Embryonic facial prominence (tissue), 1 donor: ENCODE data around the gene PACRG.
"Not testable (repeated sequence)": the region's sequence is repeated elsewhere in the genome, so short reads cannot be mapped to it uniquely, and the experiment has no call there.

Experiments
- DNase-seq: peaks from one replicate; pipeline ENCODE4 v3.0.0-alpha.2; 2016; ENCODE audit errors: extremely low spot score

The PACRG gene

DNA sequence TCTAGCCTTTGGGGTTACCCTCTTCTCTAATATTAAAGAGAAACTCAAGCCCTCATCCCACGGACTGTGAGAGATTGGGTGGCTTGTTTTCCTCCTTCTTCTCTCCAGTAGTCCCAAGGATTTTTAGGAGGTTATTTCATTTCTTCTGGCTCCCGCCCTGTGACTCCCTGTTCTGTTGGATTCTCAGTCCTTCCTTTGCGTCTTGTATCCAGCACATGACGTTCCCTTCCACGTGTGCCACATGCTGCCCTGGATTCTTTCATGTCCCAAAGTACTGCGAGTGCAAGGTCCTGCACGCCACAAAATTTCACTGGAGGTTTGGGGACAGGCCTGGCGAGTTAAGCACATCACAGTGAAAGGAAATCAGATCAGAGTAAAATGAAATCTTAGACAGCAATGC, 213.4 kb downstream of the PACRG start:
- no peak for DNase-seq

DNA sequence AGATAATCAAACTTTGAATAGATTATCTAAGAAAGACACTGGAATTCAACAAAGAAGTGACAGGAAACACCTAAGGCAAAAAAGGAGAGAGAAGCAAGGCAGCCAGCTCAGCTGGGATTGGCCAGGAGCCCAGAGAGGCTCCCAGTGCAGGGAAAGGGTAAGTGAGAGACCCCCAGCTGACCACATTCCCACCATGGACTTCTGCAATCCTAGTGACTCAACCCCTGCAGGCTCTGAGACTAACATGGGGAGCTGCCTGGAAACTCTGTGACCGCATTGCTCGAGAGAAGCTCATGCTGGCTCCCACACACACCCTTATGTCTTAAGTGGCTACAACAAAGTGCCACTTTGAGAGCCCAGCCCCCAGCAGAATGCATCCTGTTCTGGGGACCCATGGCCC, 215.1 kb downstream of the PACRG start:
- DNase-seq, result no peak

DNA sequence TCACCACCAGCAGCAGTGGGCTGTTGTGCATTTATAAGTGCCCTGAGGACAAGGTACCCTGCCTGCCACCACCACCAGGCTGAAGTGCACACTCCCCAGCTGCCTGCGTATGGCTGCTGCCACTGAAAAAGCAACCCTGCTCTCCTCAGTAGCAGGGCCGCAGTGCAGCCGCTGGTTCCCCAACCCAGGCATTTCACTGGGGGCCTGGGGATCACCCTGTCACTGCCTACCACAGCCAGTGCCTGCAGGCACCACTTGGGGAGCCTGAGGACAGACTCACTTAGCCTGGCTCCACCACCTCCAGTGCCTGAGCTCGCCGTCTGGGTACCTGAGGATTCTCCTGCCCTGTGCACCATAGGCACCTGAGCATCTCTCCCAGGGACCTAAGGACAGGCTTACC, 215.6 kb downstream of the PACRG start:
- DNase-seq, result no peak

DNA sequence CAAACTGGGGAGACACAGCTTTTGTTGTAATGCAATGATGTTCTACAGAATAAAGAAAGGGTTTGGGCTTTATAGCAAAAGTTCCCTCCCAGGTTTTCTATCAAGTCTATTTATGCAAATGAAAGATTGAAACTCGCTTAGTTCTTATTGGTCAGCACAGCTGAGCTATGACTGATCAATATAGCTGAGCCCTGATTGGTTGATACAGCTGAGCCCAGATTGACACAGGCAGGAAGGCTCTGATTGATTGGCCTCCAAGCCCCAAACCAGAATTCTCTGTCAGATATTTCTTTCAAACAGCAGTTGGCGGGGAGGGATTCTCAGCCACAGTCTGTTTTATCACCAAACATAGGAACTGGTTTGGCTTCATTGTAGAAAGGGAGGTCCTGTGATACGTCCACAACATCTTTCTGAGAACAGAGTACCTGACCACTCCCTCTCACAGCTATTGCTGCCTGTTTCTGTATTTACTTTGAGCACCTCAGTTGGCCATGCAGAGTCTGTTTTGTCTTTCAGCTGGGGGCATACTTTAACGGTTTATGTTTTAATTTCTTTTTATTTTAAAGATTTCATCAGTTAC, 223.5 kb downstream of the PACRG start:
- no peak for DNase-seq

DNA sequence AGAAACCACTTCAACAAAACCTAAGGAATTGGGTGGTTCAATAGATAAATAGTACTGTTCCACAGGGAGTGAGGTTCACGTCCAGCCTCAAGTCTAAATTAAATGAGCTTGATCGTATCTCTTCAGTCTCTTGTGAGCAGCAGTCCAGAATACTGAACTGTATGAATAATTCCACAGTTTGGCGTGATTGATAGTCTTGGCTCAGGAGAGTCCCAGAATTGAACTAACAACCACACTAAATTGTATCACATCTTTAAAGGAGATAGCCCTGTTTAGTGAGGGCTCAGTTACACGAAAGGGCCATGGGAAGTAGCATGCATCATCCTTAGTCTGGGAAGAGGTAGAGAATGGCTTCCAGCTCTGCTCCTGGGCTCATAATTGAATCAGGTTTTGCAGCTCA, 224.6 kb downstream of the PACRG start:
- no peak for DNase-seq

DNA sequence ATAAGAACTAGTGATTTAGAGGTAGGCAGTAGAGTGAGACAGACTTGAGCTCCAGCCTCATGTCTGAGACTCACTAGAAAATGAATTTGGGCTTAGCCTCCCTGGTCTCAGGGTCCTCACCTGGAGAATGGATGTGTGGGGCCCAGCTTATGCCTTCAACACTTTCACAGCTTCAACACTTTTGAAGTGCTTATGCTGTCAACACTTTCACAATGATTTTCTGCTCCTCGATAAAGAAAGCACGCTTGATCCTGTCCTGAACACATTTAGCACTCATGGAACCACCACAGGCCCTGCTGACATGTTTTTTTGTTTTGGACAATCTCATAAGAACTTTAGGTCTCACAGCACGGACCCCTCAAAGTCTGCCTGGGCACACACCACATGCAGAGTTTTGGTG, 229.3 kb downstream of the PACRG start:
- DNase-seq, result no peak

DNA sequence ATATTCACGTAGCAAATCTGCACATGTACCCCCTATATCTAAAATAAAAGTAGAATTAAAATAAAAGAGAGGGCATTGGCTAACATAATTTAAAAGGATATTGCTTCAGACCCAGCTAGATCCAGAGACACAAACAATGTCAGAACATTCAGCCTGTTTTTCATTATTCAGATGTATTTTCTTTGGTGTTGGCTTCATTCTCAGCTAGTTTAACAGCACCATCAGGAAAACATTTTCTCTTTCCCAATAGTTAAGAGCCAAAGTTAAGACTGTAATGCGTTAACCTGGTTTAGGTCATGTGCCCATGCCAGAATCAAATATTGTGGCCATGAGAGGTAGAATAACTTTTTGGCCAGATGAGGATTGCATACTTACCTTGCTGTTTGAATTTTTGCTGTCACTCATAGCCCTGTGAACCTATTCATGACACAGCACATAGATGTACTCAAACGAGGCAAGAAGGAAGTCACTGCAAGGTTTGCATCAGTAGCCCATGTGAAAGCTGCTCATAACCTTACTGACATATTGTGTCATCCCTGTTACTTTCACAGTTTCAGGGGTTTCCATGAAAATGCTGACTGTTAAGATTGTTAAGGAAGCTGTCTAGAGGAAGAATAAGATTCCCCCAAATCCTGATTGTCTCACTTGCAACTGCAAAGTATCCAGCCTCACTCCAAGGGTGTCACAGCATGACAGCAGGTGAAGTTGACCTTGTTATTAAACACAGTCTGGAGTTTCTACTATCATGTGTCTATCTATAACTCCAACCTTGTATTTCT, 233.1 kb downstream of the PACRG start:
- no peak for DNase-seq

DNA sequence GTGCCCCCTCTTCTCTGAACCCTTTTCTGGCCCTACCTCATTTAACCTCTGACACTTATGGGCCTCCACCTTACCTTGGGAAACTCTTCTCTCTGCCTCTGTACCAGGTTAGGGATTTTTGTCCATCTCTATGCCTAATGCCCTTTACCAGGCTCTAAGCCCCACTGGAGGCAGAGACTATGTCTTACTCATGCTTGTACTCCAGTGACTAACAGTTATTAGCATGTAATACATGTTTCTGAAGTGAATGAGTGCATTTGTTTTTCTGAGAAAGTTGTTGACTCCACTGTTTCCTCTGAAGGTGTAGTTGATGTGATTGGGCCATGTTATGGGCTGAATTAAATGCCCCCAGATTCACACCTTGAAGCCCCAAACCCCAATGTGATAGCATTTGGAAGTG, 234.3 kb downstream of the PACRG start:
- DNase-seq, result no peak

DNA sequence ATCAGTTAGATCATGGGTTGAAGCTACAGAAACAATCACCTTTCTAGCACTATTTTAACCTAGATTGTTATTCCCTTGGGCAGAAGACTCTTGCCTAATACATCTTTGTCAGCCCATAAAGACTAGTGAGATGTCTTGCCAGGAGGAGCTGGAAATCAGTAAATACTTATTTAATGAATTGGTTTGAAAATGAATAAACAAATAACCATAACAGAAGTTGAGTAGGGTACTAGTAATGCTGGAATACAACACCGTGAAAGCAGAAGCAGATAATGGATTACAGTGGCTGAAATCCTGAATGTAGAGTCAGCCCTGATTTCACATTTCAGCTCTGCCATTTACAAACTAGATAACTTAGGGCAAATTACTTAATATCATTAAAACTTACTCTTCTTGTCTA, 236.1 kb downstream of the PACRG start:
- no peak for DNase-seq

DNA sequence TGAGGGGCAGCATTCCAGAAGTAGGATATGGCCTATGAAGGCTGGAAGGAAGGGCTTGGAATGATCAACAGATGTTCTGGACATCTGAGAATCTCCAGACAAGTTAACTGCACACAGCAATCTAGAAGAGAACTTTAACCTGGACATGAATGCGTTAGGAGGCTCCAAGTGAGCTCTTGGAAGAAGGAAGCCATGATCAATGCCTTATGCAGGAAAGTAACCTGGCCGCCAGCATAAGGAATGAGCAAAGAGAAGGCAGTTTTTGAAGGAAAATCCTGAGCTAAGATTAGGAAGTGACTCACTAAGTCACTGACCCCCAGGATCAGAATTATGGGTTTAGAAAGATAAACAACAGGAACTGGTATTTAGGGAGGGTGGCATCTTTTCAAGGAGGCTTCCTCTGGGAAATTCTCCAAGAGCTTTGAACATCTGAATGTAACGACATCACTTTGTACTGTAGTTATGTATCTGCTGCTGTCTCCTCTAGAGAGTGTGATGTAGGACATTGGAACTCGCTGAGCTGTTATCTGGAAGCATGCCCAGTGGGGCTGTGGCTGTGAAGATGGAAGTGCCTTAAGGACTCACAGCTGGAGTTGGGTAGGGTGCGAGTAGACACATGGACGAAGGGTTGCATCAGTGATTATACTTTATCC, 236.8 kb downstream of the PACRG start:
- no peak for DNase-seq

DNA sequence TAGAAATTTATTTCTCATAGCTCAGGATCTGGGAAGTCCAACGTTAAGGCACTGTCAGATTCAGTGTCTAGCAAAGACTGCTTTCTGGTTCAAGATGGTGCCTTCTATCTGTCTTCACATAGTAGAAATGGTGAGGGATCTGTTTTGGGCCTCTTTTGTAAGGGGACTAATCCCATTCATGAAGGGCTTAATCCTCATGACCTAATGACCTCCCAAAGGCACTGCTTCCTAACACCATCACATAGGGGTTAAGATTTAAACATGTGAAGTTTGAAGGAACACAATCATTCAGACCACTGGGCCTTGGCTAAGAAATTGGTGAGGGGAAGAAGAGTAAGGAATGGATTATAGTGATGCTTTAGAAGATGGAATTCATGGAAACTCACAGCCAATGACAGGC, 237.6 kb downstream of the PACRG start:
- DNase-seq, result no peak

DNA sequence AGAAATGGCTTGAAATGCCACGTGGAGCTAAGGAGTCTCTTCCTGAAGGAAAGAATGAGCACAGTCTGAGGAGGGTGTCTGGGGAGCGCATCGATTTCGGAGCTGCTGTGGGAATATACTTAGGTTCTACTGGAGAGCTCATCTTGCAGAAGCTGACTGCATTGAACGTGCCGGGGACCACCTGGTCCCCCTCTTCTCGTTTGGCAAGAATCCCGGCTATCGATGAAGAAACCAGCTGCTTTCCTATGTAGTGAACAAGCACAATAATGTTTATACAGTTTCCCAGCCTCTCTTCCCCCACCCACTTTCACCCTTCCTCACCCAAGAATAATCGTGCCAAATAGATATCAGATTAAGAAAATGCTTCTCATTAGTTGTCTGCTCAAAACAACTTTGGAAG, 242.5 kb downstream of the PACRG start:
- DNase-seq, result no peak

DNA sequence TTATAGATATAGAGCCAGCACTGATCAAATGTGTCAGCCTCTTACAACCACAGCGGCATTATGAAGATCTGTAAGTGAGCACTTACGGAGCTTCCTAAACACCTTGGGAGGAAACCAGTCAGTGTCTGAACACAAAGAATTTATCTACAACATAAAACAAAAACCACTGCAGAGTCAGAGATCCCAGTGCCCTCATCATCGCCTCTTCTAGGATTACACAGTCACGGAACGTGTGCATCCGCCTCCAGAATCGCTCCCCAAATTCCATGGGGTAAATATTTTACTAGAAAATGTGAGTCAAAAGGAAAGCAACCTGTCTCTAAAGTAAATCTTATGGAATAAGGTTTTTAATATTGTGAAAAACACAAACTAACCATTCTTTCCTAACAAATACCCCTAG, 243.6 kb downstream of the PACRG start:
- no peak for DNase-seq

DNA sequence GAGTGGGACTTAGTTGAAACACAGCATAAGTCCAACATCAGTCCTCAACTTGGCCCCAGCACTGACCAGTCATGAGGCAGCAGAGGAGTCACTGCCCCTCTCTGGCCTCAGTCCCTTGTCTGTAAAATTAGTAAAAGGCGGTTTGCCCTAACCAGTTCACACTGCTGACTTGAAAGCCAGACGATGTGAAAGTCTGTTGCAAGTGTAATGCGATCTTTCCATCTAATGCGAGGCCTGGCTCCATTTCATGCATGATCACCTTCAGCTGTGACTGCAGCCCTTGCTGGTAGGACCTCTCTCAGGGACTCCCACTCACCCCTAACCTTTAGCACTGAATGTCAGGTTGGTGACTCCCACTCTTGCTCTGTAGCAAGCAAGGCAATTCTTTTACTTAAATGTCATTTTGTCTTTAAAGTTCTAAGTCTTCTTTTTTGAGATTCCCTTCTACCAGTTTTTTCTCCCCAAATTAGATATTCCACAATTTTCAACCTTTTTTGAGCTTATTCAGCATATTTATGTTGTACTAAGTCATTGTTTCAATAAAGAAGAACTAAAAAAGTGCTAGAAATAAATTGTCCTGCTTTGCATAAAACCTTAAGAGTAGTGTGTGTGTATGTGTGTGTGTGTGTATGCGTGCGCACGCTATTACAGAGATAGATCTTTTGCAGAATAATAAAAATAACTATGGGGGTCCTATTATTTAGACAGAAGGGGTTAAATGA, 245.5 kb downstream of the PACRG start:
- DNase-seq, result no peak

DNA sequence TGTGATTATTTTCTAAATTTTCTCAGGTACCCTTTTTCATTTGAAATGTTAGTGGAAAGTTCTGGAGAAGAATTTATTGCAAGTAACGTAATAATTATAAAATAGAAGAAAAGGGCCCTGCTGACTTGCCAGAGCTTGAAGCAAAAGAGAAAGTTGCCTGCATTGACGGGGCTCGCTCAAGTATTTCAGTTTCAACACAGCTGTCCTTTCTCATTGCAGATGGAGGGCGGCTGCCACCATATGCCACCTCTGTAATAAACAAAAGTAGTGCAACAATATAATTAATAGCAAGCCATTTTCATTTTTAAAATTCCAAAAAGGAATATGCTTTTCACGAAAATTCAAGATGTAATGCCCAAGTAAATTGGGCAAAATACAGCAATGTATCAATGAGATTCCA, 246.2 kb downstream of the PACRG start:
- DNase-seq, result no peak

DNA sequence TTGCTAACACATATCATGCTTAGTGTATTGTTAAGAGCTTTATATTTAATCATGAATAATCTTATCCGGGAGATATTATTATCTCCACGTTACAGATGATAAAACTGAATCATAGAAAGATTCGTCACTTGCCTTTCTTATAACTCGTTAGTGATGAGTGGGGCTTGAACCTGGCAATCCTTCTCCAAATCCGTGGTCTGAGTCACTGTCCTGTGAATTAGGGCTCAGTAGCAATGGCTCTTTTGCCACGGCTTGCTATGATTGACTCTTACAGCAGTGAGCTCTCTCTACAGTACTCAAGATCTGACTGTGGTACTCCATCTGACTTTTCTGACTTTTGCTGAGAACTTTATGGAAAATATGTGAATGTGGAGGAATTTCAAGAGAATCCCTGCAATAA, 246.9 kb downstream of the PACRG start:
- no peak for DNase-seq

DNA sequence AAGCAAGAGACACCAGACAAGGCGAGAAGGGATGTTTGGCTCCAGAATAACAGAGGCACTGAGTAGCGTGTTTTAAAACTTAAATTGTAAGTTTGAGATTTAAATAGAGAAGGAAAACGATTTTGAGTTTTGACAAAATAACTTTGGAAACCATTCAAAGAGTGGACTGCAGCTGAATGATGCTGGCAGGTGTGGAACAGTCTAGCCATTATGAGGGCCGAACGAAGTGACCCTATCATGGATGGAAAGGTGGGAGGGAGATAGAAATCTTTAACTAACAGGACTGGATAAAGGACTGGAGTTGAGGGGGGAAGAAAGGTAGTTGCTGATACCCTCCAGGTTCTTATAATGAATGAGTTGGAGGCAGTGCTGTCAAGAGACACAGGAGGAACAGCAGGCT, 248.4 kb downstream of the PACRG start:
- DNase-seq, result no peak

DNA sequence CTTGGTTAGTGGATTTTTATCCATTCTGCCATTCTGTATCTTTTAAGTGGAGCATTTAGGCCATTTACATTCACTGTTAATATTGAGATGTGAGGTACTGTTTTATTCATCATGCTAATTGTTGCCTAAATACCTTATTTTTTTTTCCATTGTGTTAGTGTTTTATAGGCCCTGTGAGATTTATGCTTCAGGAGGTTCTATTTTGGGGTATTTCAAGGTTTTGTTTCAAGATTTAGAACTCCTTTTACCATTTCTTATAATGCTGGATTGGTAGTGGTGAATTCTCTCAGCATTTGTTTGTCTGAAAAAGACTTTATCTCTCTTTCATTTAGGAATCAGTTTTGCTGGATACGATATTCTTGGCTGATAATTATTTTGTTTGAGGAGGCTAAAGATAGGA, 255.5 kb downstream of the PACRG start:
- DNase-seq, result not testable (repeated sequence)

DNA sequence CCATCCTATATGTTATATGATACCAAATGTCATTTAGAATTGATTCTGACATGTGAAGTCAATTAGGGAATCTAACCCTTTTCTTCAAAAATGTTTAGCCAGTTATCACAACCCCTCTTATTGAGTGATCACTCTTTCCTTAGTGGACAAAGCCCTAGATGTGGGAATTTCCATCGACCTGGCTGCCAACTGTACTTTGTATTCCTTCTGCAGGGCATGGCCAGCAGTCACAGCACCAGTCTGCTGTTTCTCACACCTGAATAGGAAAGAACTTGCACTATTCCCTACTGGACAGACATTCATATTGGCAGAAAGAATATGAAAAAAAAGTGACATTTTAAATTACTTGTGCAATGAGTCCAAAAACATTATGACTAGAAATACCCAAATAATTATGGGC, 271.0 kb downstream of the PACRG start:
- DNase-seq, result no peak

DNA sequence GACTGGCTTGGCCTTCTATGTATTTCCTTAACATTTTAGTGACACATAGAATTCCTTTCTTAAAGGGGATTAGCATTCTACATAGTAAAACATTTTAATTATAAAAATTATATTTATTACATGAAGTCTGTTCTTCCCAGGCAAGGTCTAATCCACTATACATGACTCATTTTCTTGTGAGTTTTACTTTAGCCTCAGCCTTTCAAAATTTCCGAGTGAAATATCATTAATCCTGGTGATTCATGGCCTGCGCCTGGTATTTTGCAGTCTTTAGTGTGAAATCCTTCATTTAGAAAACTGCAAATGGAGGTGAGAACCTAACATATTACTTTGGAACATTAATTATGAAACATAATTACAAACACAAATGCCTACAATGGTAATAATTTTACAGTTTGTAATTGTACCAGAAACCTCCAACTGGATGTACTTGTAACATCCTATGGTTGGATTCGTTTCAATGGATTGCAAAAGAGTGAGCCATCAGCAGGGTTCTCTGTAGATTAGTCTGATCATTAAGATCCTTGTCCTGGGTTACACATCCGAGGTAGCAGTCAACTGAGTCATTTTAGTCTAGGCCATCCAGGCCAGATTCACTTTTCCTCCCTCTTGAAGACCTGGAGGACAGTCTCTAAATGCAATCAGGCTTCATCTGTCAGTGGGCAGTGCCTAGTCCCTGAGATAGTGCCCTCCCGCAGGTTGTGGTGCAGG, 272.0 kb downstream of the PACRG start:
- DNase-seq, result no peak

DNA sequence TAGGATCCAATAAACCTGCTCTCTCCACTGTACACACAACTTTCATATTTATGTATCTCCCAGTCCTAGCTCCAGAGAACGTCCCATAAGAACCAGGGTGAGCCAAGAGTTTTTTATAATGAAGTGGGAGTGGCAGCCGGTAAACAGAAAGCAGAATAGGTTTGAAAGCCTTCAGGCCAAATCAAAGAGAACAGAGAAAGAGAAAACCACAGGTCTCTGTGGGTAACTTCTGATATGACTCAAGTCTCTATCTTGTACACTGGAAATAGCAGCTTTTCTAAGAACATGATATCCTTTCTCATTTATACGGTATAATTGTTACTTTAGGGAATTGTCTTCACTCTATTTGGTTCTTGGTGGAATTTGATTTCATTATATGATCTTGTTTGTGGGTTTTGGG, 273.6 kb downstream of the PACRG start:
- no peak for DNase-seq

DNA sequence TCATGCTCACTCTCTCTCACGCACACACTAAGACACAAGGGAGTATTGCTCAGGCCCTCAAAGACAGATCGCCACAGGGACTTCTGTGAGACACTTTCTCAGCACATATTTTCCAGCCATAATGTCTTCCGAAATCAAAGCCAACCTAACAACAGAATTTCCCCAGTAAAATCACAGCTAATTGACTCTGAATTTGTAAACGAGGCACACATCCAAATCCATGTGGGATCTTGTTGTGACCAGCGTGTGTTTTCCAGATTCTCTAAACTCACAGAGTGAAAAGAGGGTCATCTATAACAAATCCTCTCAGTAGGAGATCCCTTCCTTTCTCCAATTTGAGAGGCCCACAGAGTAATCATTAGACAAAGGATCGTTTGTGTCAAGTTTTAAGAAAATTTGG, 280.4 kb downstream of the PACRG start:
- DNase-seq, result no peak
